Measurements from ENCODE around the gene RAD51B. TPM values are rescaled to one million over a fixed set of nuclear protein-coding genes. Genes with fewer than 3 reads are reported as not detected.

The RAD51B gene
- total and polyA plus RNA-seq, 2 of the 13 experiments (the other 11 are each of a cell fraction or from before 2014, with no cell fraction given): 7.0 to 9.5 TPM

DNA sequence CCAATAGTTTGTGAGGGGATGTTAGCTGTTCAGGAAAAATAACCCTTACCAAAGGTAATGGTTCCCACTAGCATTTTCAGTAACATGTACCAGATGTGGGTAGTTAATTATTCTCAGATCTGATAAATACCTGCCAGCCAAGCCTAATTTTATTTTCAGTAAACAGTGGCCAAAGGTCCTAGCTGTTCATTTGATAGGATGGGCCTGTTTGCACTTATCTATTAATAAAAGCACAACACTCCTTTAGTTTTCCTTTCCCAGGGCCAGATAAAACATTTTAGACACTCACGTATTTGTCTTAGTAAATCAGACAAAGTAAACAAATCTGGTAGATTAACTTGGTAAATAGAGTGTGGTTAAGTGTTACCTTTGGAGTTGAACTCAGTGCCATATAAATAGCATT is 345.1 kb downstream of the RAD51B start (continued):
- peak; percentile 54; the same call in 1 of the 2 replicates for TF ChIP-seq ZNF609 (CRISPR knock-in tag; IDR thresholded peaks at IDR 0.05; ENCODE audit: borderline replicate concordance)
- TF ChIP-seq XRCC5 (optimal IDR thresholded peaks at IDR 0.05; ENCODE audit: low read length): no peak
- no peak for TF ChIP-seq KDM1A (CRISPR knock-in tag; IDR thresholded peaks at IDR 0.05)
- TF ChIP-seq, protein P1, sequence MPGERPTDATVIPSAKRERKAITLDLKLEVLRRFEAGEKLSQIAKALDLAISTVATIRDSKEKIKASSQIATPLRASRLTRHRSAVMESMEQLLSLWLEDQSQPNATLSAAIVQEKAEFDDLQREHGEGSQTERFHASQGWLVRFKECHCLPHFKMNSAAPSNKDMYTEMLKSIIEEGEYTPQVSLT (CRISPR knock-in tag; IDR thresholded peaks at IDR 0.05; ENCODE audit: borderline replicate concordance, low read depth): no peak
- TF ChIP-seq ZBTB3 (CRISPR knock-in tag; IDR thresholded peaks at IDR 0.05; ENCODE audit: borderline replicate concordance, low read depth): no peak
- TF ChIP-seq SMC3 (IDR thresholded peaks at IDR 0.05; ENCODE audit: low read length): no peak
- no peak for TF ChIP-seq ZNF629 (CRISPR knock-in tag; conservative IDR thresholded peaks at IDR 0.05)
- no peak for TF ChIP-seq ZSCAN22 (CRISPR knock-in tag; IDR thresholded peaks at IDR 0.05)
- TF ChIP-seq, protein P2, sequence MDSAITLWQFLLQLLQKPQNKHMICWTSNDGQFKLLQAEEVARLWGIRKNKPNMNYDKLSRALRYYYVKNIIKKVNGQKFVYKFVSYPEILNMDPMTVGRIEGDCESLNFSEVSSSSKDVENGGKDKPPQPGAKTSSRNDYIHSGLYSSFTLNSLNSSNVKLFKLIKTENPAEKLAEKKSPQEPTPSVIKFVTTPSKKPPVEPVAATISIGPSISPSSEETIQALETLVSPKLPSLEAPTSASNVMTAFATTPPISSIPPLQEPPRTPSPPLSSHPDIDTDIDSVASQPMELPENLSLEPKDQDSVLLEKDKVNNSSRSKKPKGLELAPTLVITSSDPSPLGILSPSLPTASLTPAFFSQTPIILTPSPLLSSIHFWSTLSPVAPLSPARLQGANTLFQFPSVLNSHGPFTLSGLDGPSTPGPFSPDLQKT (CRISPR knock-in tag; IDR thresholded peaks at IDR 0.05; ENCODE audit: borderline replicate concordance): no peak
- no peak for TF ChIP-seq ZNF251 (CRISPR knock-in tag; IDR thresholded peaks at IDR 0.05)
- no peak for TF ChIP-seq ZNF44 (CRISPR knock-in tag; IDR thresholded peaks at IDR 0.05)

All from HepG2 (cell line).